ENCODE results near the gene CR1.
"Not testable (repeated sequence)": the region's sequence is repeated elsewhere in the genome, so short reads cannot be mapped to it uniquely, and the experiment has no call there.

CR1 gene

GRCh38 chr1:207682872-207683434, 187.0 kb downstream of the CR1 start:
- DNase-seq, result not testable (repeated sequence)

DNA sequence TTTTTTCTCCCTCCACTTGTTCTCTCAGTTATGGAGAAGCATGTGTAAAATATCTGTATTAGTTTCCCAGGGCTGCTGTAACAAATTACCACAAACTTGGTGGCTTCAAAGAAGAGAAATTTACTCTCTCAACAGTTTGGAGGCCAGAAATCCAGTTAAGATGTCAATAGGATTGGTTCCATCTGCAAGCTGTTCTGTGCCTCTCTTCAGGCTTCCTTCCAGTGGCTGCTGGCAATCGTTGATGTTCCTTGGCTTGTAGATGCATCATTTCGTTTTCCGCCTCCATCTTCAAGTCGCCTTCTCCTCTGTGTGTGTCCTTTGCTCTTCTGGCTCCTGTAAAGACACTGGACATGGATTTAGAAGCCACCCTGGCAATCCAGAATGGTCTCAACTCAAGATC, 194.6 kb downstream of the CR1 start:
- not testable (repeated sequence) for DNase-seq

GRCh38 chr1:207691010-207691409, 195.1 kb downstream of the CR1 start:
- DNase-seq, result no peak
